BLaER1 (cell line): ENCODE measurements around the gene NMNAT2.

Source experiments
- H3K27ac ChIP-seq: shearing (Covaris generic); formaldehyde crosslinking; 2 replicates; pipeline ENCODE4 v1.8.1; 2022
- H3K27me3 ChIP-seq: shearing (Covaris generic); formaldehyde crosslinking; 2 replicates; pipeline ENCODE4 v1.8.1; 2022
- H3K36me3 ChIP-seq: shearing (Covaris generic); formaldehyde crosslinking; 2 replicates; pipeline ENCODE4 v1.8.1; 2022
- H3K4me1 ChIP-seq: shearing (Covaris generic); formaldehyde crosslinking; 2 replicates; pipeline ENCODE4 v1.8.1; 2022
- H3K4me2 ChIP-seq: shearing (Covaris generic); formaldehyde crosslinking; 2 replicates; pipeline ENCODE4 v1.8.1; 2022
- H3K4me3 ChIP-seq: shearing (Covaris generic); formaldehyde crosslinking; 2 replicates; pipeline ENCODE4 v1.8.1; 2022
- H3K9ac ChIP-seq: shearing (Covaris generic); formaldehyde crosslinking; 2 replicates; pipeline ENCODE4 v1.8.1; 2022
- H3K9me3 ChIP-seq: shearing (Covaris generic); formaldehyde crosslinking; 2 replicates; pipeline ENCODE4 v1.8.1; 2022
- H4K20me1 ChIP-seq: shearing (Covaris generic); formaldehyde crosslinking; 2 replicates; pipeline ENCODE4 v1.8.1; 2022
- Cebpa-rat ChIP-seq: shearing (Covaris generic); IDR thresholded peaks from 2 replicates; pipeline ENCODE4 v1.8.1; 2022

The NMNAT2 gene

DNA sequence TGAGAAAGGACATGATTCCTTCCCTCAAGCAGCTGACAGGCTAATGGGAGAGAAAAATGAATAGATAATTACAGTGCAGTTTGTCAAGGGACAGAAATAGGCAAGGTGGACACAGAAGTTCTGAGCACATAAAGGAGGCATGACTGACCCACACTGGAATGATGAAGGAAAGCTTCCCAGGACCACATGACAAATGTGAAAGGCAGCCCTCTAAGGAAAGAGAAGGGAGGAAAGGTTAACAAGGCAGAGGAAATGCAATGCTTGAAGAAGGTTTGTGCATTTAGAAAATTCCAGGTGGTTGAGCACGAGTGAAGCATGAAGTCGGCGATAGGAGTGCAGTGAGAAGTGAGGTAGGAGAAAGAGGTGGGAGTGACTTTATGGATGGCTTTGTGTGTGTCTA lies 194.7 kb downstream of the NMNAT2 start:
- H3K36me3 ChIP-seq = no peaks in the 10 kb centered on the region
- H4K20me1 ChIP-seq = no peaks in the 10 kb centered on the region
- no peak for TF ChIP-seq Cebpa-rat
- H3K27ac ChIP-seq = no peak overlapping the region
- H3K9me3 ChIP-seq = no peaks in the 10 kb centered on the region
- no peak overlapping the region for H3K4me3 ChIP-seq
- H3K4me2 ChIP-seq = no peak overlapping the region
- peaks cover 20% of the 10 kb centered on the region for H3K4me1 ChIP-seq
- no peak overlapping the region for H3K9ac ChIP-seq
- H3K27me3 ChIP-seq = peaks cover 15% of the 10 kb centered on the region

DNA sequence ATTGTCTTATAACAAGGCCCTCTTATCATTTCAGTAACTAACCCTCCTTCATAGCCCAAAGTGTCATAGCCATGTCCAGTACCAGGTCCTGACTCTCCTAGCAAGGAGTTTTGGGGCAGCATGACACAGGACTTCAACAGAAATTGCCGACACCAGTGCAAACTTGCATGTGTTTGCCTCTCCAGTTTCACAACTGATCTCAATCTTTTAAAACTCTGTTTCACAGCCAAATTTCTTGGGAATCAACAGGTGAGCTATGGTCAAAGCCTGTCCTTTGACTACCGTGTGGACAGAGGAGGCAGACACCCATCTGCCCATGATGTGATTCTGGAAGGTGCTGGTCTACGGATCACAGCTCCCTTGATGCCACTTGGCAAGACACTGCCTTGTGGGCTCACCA lies 195.3 kb downstream of the NMNAT2 start:
- no peak for TF ChIP-seq Cebpa-rat
- Histone ChIP-seq H3K9ac (no peak overlapping the region), H3K4me1 (peaks cover 26% of the 10 kb centered on the region), H3K9me3 (no peaks in the 10 kb centered on the region), H3K36me3 (no peaks in the 10 kb centered on the region), H4K20me1 (no peaks in the 10 kb centered on the region), H3K27me3 (peaks cover 15% of the 10 kb centered on the region), H3K27ac (no peak overlapping the region), H3K4me2 (no peak overlapping the region), H3K4me3 (no peak overlapping the region)

DNA sequence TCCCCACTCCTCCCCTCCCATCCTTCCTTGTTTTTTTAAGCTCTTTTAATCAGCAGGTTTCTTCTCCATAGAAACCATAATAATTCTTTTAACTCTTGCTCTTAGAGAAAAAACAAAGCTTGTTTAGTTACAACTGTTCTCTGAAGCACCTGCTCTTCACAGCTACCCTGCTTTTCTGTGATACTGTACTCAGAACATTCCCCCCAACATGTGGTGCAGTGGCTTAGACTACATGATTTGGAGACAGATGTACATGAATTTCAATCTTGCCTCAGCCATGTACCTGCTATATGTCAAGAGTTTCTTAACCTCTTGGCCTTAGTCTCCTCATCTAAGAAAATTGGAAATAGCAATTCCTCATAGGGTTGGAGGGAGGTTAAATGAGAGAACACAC lies 198.6 kb downstream of the NMNAT2 start:
- Histone ChIP-seq H3K27ac (no peak overlapping the region), H3K36me3 (no peaks in the 10 kb centered on the region), H3K4me2 (peak overlapping the region; percentile 78), H3K4me1 (peaks cover 28% of the 10 kb centered on the region), H3K9ac (no peak overlapping the region; the same call in 1 of the 2 replicates), H3K4me3 (no peak overlapping the region), H4K20me1 (no peaks in the 10 kb centered on the region), H3K9me3 (no peaks in the 10 kb centered on the region), H3K27me3 (no peaks in the 10 kb centered on the region)
- no peak for TF ChIP-seq Cebpa-rat

DNA sequence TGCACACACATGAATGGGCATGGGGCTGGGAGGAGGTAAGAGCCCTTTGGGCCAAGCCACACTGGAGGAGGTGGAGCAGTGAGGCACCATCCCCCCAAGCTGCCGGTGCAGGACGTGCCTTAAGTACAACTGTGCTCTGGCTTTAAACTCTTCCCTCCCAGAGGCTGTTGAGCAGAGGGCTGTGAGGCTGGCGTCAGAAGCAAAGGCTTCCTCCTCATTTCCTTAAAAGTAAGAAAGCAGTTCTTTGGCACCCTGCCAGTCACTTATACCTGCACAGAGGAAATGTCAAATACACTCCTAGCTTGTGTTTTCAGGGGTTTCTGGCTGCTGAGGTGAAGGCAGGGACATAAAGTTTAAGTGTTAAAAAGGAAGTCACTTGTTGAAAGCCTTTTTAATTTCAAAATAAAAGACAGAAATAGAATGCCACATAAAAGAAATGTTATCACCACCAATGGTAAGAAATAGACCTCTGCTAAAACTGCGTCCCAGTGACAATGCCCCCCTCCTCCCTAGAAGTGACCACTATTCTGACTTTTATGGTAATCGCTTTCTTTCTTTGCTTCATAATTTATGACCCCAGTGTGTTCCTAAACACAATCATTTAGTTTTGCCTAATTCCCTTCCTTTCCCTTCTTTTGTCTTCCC lies 199.1 kb downstream of the NMNAT2 start:
- peak overlapping the region; percentile 64 for H3K27ac ChIP-seq
- no peaks in the 10 kb centered on the region for H4K20me1 ChIP-seq
- H3K9ac ChIP-seq = peak overlapping the region; percentile 60; the same call in 1 of the 2 replicates
- no peaks in the 10 kb centered on the region for H3K36me3 ChIP-seq
- H3K9me3 ChIP-seq = no peaks in the 10 kb centered on the region
- H3K4me3 ChIP-seq = no peak overlapping the region
- no peaks in the 10 kb centered on the region for H3K27me3 ChIP-seq
- no peak for TF ChIP-seq Cebpa-rat
- peak overlapping the region; percentile 78 for H3K4me2 ChIP-seq
- peaks cover 28% of the 10 kb centered on the region for H3K4me1 ChIP-seq

DNA sequence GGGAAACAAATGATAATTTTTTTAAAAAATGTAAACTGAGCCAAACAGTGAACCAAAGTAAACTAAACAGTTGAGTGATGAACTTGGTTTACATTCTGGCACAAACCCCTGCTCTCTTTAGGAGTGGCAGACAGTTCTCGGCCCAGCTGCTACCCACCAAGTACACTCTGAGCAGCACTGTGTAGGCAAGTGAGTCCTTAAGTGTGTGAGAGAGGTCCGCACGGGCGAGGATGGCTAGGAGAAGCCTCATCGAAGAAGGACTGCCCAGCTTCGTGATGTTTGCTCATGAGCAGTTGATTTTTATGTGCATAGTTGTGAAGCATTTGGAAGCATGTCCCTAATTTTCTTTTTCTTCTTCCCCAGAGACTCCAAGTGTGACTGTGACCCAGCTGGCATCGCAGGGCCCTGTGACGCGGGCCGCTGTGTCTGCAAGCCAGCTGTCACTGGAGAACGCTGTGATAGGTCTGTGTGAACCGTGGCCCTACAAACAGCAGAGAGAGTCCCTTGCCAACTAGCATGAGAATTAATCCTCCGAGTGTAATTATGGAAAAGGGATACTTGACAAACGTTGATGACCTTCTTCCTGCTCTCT lies 200.1 kb downstream of the NMNAT2 start:
- Histone ChIP-seq H3K9ac (peak overlapping the region; percentile 60; the same call in 1 of the 2 replicates), H3K27ac (peak overlapping the region; percentile 64), H3K36me3 (no peaks in the 10 kb centered on the region), H3K9me3 (no peaks in the 10 kb centered on the region), H3K4me2 (peak overlapping the region; percentile 78), H3K27me3 (no peaks in the 10 kb centered on the region), H3K4me3 (no peak overlapping the region), H3K4me1 (peaks cover 28% of the 10 kb centered on the region), H4K20me1 (no peaks in the 10 kb centered on the region)
- no peak for TF ChIP-seq Cebpa-rat

DNA sequence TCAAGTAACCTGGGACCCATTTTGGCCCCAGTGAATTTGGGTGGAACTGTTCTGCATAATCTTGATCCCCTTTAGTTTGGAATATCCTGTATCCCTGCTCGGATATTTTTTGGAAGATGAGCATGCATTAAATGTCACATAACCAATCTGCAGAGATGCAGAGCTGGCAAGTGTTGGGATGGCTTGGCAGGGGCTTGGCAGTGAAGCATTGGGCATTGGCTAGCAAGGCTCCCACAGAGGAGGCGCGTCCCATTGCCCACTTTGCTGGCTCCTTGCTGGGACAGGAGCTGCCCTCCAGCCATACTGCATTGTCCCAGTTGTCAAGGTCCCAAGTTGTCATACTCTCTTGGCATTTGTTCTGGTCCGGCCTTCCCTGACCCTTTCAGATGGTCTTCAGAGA lies 202.2 kb downstream of the NMNAT2 start:
- Histone ChIP-seq H4K20me1 (no peaks in the 10 kb centered on the region), H3K4me2 (no peak overlapping the region), H3K27me3 (no peaks in the 10 kb centered on the region), H3K36me3 (no peaks in the 10 kb centered on the region), H3K4me3 (no peak overlapping the region), H3K4me1 (peaks cover 28% of the 10 kb centered on the region), H3K27ac (no peak overlapping the region), H3K9me3 (no peaks in the 10 kb centered on the region), H3K9ac (no peak overlapping the region)
- no peak for TF ChIP-seq Cebpa-rat

DNA sequence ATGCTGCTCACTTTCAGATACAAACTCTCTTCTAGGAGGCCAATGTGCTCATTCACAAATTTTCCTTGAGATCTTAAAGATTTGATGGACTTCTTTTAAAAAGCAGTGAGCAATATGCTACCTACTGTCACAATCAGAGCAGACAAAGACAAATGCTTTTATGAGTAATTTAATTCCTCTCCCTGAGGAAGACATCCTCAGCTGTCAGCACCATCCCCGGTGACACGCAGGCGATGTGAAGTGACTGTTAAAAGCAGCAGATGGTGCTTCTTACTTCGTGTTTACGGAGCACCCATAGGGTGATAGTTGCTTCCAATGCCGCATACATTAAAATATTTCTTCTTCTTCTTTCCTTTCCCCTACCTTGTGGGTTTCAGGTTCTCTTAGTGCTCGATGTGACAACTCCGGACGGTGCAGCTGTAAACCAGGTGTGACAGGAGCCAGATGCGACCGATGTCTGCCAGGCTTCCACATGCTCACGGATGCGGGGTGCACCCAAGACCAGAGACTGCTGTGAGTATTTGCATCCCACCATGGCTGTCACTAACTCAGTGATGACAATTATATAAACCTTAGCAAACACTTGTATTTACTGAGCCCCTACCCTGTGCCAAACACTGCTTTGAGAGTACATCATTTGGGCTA lies 203.0 kb downstream of the NMNAT2 start:
- Histone ChIP-seq H3K4me2 (no peak overlapping the region), H3K27ac (no peak overlapping the region), H3K27me3 (no peaks in the 10 kb centered on the region)

DNA sequence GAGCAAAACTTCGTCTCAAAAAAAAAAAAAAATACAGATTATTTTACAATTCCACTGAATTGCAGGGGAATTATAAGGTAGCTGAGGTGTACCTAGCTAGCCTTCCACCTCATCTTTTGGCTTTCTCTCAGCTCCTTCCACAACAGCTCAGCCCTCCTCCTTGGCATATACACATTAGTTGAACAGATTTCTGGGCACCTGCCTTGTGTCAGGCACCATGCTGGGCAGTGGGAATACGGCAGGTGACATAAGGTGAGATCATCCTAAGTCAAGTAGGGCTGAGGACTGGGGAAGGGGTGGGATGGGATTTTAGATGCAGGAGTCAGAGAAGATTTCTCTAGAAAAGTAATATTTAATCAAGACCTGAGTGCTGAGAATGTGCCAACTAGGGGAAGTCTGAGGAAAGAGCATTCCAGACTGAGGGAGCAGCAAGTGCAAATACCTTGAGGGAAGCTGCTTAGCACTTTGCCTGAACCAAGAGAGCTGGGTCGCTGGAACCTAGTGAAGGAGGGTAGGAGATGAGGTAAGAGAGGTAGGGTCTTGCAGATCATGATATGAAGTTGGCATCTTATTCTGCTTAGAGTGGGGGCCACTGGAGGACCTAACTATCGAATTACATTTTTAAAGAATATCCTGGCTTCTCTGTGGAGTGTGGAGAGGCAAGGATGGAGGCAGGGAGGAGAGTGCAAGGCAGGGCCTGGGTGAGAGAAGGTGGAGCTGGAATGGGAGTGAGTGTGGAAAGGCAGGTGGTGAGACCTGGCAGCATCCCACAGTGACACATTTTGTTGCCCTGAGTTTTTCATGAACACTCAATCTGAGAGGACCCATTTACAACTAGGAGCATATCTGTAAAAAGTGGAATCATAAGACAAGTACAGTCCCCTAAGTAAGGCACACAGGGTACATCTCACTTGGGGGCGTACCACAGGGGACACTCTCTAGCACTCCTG lies 203.9 kb downstream of the NMNAT2 start:
- no peak for TF ChIP-seq Cebpa-rat
- H3K4me3 ChIP-seq = no peak overlapping the region
- no peak overlapping the region for H3K9ac ChIP-seq
- no peaks in the 10 kb centered on the region for H4K20me1 ChIP-seq
- no peak overlapping the region for H3K4me2 ChIP-seq
- H3K4me1 ChIP-seq = peaks cover 16% of the 10 kb centered on the region
- no peaks in the 10 kb centered on the region for H3K36me3 ChIP-seq
- H3K9me3 ChIP-seq = no peaks in the 10 kb centered on the region
- H3K27ac ChIP-seq = no peak overlapping the region
- H3K27me3 ChIP-seq = no peaks in the 10 kb centered on the region

More for the DNA sequence above, 203.0 kb downstream of the NMNAT2 start:
- no peak overlapping the region for H3K9ac ChIP-seq
- no peaks in the 10 kb centered on the region for H3K36me3 ChIP-seq
- TF ChIP-seq Cebpa-rat = no peak
- H3K4me1 ChIP-seq = peaks cover 25% of the 10 kb centered on the region
- H3K9me3 ChIP-seq = no peaks in the 10 kb centered on the region
- H3K4me3 ChIP-seq = no peak overlapping the region
- H4K20me1 ChIP-seq = no peaks in the 10 kb centered on the region

DNA sequence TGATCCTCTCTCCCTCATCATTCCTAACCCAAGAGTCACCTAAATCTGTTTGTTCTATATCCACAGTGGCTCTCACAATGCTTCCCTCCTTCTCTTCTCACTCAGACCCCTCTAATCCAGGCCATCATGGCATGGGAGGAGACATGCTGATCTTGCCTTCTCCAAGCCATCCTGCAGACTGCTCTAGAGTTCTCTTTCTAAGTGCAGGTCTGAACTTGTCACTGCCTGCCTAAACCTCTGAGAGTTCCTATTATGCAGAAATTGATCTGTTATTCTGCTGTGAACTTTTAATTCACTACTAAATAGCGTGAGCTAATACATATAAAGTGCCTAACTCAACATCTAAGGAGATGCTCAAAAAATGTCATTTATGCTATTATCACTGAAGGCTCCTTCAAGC lies 205.3 kb downstream of the NMNAT2 start:
- H3K27ac ChIP-seq = no peak overlapping the region
- no peaks in the 10 kb centered on the region for H4K20me1 ChIP-seq
- peaks cover 2% of the 10 kb centered on the region for H3K4me1 ChIP-seq
- H3K36me3 ChIP-seq = no peaks in the 10 kb centered on the region
- H3K4me3 ChIP-seq = no peak overlapping the region
- H3K4me2 ChIP-seq = no peak overlapping the region
- TF ChIP-seq Cebpa-rat = no peak
- H3K27me3 ChIP-seq = no peaks in the 10 kb centered on the region
- no peaks in the 10 kb centered on the region for H3K9me3 ChIP-seq
- H3K9ac ChIP-seq = no peak overlapping the region
